ENCODE measurements around the gene BTBD2.

Gene BTBD2

DNA sequence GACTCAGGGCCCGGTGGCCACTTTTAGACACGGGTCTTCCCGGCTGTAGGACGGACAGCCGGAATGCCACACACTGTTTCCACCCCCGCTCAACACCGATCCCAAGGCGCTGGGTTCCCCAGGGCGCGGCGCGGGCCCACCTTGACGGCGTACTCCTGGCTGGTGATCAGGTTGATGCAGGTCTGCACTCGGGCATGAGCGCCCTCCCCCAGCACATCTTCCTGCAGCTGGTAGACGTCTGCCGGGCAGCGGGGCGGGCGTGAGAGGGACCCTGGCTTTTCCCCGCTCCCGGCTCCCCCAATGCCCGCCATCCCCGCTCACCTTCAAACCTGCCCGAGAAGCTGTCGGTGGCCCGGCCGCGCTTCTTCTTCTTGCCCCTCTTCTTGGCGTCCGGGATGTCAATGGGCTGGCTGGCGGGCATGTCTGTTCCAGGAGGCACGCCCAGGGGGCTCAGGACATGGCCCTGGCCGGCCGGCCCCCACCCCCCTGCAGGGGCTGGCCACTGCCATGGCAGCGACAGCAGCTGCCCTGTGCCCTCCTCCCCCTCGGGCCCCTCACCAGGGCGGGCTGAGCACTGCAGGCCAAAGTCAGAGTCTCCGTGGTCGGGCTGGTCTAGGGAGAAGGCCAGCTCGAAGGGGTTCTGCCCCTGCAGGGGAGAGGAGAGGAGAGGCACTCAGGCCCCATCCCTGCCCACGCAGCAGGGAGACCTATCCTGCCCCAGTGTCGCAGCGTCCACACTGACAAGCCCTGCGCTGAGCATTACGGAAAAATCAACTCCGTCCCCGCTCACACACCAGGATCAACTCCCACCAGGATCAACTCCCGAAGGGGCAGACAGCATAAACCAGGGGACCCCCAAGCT lies 30.8 kb upstream of the BTBD2 start:
- H3K27ac ChIP-seq, result peak overlapping the region; percentile 34; the same call in 1 of the 2 replicates
- TF ChIP-seq, protein P1, sequence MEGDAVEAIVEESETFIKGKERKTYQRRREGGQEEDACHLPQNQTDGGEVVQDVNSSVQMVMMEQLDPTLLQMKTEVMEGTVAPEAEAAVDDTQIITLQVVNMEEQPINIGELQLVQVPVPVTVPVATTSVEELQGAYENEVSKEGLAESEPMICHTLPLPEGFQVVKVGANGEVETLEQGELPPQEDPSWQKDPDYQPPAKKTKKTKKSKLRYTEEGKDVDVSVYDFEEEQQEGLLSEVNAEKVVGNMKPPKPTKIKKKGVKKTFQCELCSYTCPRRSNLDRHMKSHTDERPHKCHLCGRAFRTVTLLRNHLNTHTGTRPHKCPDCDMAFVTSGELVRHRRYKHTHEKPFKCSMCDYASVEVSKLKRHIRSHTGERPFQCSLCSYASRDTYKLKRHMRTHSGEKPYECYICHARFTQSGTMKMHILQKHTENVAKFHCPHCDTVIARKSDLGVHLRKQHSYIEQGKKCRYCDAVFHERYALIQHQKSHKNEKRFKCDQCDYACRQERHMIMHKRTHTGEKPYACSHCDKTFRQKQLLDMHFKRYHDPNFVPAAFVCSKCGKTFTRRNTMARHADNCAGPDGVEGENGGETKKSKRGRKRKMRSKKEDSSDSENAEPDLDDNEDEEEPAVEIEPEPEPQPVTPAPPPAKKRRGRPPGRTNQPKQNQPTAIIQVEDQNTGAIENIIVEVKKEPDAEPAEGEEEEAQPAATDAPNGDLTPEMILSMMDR (IDR thresholded peaks at IDR 0.05), result no peak
- no peak for TF ChIP-seq ZFX (IDR thresholded peaks at IDR 0.05; ENCODE audit: borderline replicate concordance)

DNA sequence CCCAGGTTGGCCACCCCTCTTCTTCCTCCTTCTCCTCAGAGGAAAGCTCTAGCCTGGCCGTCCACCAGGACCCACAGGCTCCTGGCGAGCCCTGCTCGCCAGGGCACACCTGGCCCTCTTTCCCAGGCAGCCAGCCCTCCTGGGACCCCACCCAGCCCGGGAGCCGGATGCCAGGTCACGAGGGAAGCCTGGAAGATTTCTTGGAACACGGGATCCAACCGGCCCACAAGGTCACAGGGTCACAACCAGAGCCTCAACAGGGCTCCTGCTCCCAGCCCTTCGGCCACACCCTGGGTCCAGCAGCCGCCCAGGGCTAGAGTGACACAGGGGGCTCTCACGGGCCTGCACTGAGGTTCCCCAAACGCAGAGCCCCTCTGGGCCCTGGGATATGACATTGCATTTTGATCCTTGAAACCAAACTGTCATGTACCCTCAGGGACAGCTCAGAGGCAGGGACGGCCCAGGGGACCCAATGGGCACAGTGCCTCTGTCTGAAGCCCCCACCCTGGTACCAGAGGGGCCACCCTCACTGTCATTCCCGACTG lies 30.1 kb upstream of the BTBD2 start:
- peak overlapping the region; percentile 34 for H3K27ac ChIP-seq
- TF ChIP-seq ZFX (IDR thresholded peaks at IDR 0.05; ENCODE audit: borderline replicate concordance), result no peak
- TF ChIP-seq, protein P1 (IDR thresholded peaks at IDR 0.05), result no peak

DNA sequence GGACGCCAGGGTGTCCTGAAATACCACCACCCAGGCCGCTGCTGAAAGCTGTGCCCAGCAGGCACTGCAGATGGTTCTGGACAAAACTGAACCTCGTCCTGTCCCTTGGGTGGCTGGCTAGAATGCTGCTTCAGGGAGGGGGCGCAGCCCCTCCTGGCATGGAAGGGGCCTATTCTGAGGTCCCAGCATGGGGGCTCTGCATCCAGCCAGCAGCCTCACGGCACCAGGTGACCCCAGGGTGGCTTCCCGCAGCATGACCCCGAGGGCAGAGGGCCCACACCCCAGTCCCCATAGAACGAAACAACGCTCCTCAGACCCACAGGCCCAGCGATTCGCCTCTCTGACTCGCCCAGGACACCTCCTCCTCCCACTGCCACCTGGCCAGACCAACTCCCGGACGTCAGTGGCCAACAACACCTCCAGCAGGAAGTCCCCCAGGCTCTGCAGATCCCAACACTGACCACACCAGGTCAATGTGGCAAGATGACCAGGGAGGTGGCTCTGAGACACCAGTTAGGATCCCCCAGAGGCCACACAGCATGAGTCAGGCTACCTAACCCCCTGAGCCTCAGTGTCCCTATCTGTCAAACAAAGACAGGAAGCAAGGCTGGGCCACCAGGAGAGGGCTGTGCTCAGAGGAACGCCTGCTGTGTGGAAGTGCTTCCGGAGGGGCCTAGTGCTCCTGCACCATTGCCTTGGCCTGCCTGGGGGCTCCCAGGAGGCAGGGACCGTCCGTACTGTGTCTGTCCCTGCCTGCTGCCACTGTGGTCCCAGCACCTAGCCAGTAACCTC lies 29.4 kb upstream of the BTBD2 start:
- no peak for TF ChIP-seq ZFX (IDR thresholded peaks at IDR 0.05; ENCODE audit: borderline replicate concordance)
- TF ChIP-seq, protein P1 (IDR thresholded peaks at IDR 0.05), result no peak

DNA sequence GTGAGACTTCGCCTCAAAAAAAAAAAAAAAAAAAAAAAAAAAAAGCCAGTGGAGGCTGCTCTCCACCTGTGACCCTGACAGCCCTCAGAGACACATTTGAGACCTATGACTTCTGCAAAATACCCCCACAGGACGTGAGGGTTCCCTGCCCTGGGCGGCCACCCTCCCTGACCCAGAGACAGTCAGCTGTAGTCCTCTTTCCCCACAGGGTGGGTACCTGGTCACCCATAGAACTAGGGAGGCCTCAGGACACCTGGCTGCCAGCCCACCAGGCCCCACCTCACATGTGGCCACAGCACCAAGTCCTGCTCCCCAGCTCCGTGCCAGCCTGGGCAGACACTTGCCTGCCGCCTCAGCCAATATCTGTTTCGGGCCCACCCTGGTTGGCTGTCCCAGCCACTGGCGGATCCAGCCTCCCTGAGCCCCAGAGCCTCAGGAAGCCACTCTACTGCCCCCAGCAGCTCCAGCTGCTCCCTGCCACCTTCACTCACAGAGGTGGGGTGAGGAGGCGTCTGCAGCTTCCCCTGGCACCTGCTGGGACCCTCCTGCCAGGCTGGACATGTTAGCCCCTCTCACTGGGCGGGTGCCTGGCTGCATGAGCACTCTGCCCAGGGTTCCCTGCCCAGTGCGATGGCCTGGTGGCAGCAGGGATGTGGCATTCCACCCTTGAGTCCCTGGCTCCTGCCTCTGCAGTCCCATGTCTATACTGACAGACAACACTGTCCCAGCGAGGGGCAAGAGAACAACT lies 28.6 kb upstream of the BTBD2 start:
- TF ChIP-seq, protein P1 (IDR thresholded peaks at IDR 0.05), result no peak
- TF ChIP-seq ZFX (IDR thresholded peaks at IDR 0.05; ENCODE audit: borderline replicate concordance), result no peak
- peak overlapping the region; percentile 71 for H3K27ac ChIP-seq

More for the DNA sequence above, 29.4 kb upstream of the BTBD2 start:
- H3K27ac ChIP-seq, result peak overlapping the region; percentile 71

DNA sequence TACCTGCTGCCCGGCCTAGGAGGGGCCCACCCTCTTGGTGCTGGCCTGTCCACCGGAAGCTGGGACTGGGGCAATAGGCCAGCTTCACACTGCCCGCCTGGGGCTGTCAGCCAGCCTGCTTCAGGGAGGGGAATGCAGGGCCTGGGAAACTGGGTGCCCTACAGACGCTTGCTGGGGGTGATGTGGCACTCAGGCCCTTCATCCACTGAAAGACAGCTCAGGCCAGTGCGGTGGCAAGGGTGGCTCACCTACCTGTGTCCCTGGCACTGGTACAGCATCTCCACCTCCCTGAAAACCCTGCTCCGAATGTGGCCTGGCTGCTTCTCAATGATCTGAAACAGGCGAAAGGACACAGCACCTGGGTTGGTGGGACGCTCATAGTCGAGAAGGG lies 27.7 kb upstream of the BTBD2 start:
- peak overlapping the region; percentile 71 for H3K27ac ChIP-seq
- TF ChIP-seq, protein P1 (IDR thresholded peaks at IDR 0.05), result no peak
- no peak for TF ChIP-seq ZFX (IDR thresholded peaks at IDR 0.05; ENCODE audit: borderline replicate concordance)

DNA sequence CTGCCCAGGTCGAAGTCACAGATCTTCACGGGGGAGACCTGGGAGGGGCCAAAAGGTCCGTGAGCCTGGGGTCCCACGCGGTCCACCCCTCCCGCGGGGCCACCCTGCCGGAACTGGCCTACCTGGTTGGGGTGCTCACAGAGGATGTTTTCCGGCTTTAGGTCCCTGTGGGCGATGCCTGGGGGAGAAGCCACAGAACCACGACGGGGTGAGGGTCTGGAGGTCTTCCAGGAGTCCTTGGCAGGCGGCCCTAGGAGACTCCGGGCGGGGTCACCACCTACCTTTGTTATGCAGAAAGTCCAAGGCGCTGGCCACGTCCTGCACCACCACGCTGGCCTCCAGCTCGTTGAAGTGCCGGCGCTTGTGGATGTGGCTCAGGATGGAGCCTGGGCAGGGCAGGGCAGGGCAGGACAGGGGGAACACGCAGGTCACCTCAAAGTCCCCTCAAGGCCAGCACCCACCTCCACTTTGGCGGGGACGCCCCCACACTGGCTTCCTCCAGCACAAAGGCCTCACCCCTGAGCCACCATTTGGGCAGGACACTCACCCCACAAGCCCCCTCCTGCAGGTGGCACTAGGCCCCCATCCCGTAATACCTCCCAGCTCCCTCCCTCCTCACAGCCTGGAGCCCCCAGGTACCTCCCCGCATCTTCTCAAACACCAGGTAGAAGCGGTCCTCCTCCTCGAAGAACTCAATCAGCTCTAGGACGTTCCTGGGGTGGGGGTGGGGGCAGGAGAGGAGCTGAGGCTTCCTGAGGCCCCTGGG lies 27.2 kb upstream of the BTBD2 start:
- peak overlapping the region; percentile 71 for H3K27ac ChIP-seq
- TF ChIP-seq, protein P1 (IDR thresholded peaks at IDR 0.05), result no peak
- TF ChIP-seq ZFX (IDR thresholded peaks at IDR 0.05; ENCODE audit: borderline replicate concordance), result no peak

Data from 22Rv1 (cell line).